Activated CD8-positive, alpha-beta memory T cell treated with anti-CD3 and anti-CD28 coated beads, Interleukin-2, amount 10 ng/mL, durations not matched to agents 7 days and 5 days (primary cell): ENCODE measurements around the gene DEFB127. TPM values are rescaled to one million over a fixed set of nuclear protein-coding genes. Genes with fewer than 3 reads are reported as not detected.
"Not testable (repeated sequence)": the region's sequence is repeated elsewhere in the genome, so short reads cannot be mapped to it uniquely, and the experiment has no call there.

Experiments
- ATAC-seq: fragments of 150-1000 bp; cut with Tn5 transposase; one replicate; pipeline ENCODE4 v1.10.0; 2021; ENCODE audit warnings: moderate library complexity
- CTCF ChIA-PET: fragments of 350-600 bp; sonication (Branson Sonifier 250); formaldehyde crosslinking; loops from one replicate; lab custom pipeline; 2021; ENCODE audit warnings: antibody characterized with exemption; lab: Charles Lee
- DNase-seq: peaks from one replicate; pipeline ENCODE4 v3.0.0-alpha.2; 2020
- H3K27ac Mint-ChIP-seq: one replicate; pipeline ENCODE4 v1.8.0; 2021; ENCODE audit warnings: mild to moderate bottlenecking, mixed read lengths
- H3K27me3 Mint-ChIP-seq: one replicate; pipeline ENCODE4 v1.8.0; 2021; ENCODE audit warnings: mixed read lengths
- H3K36me3 Mint-ChIP-seq: one replicate; pipeline ENCODE4 v1.8.0; 2021; ENCODE audit warnings: mild to moderate bottlenecking, mixed read lengths
- H3K4me1 Mint-ChIP-seq: one replicate; pipeline ENCODE4 v1.8.0; 2021; ENCODE audit warnings: mixed read lengths
- H3K4me3 Mint-ChIP-seq: one replicate; pipeline ENCODE4 v1.8.0; 2021; ENCODE audit warnings: mild to moderate bottlenecking, moderate library complexity, mixed read lengths
- H3K9me3 Mint-ChIP-seq: one replicate; pipeline ENCODE4 v1.8.0; 2022; ENCODE audit warnings: low read depth, mixed read lengths
- total RNA-seq, 2 experiments: library from RNA; stranded (reverse); gene quantifications; one replicate each; pipeline ENCODE4 v1.2.3, GENCODE V29; 2021

Gene DEFB127
- total RNA-seq, 2 experiments from 2014 or later, result not detected

- CTCF ChIA-PET, result no interaction called here
- Mint-ChIP-seq H3K9me3 (no peaks in the 10 kb centered on the region), H3K27me3 (peaks cover 34% of the 10 kb centered on the region), H3K27ac (no peak overlapping the region), H3K36me3 (no peaks in the 10 kb centered on the region), H3K4me3 (no peak overlapping the region), H3K4me1 (no peaks in the 10 kb centered on the region)
- ATAC-seq (no peak), DNase-seq (no peak)
Measured at GRCh38 chr20:199996-200395, 42.7 kb downstream of the DEFB127 start.

GRCh38 chr20:203630-204029, 46.4 kb downstream of the DEFB127 start:
- H3K27ac Mint-ChIP-seq, ATAC-seq, H3K4me3 Mint-ChIP-seq, H3K36me3 Mint-ChIP-seq, H3K9me3 Mint-ChIP-seq, DNase-seq, CTCF ChIA-PET, H3K4me1 Mint-ChIP-seq: not testable (repeated sequence)
- peaks cover 22% of the 10 kb centered on the region for H3K27me3 Mint-ChIP-seq

Other genes starting within 250 kb of the DEFB127 start
- not detected for gene DEFB125, start 69.8 kb upstream of the DEFB127 start, total RNA-seq
- gene DEFB126, start 14.9 kb upstream of the DEFB127 start, total RNA-seq, result not detected
- gene DEFB128, start 32.3 kb downstream of the DEFB127 start, total RNA-seq, result not detected
- gene DEFB129, start 69.8 kb downstream of the DEFB127 start, total RNA-seq, result not detected
- gene DEFB132, start 100.3 kb downstream of the DEFB127 start, total RNA-seq, result not detected
- 1 to 10 TPM; 7.5 to 8.2 TPM for gene C20orf96, start 133.3 kb downstream of the DEFB127 start, total RNA-seq
- 10 to 100 TPM; 27.4 to 28.2 TPM for gene ZCCHC3, start 140.1 kb downstream of the DEFB127 start, total RNA-seq
- 1 to 10 TPM; 5.7 to 6.3 TPM for gene SOX12, start 168.1 kb downstream of the DEFB127 start, total RNA-seq
- 1 to 10 TPM; 2.9 to 5.0 TPM for gene NRSN2, start 189.7 kb downstream of the DEFB127 start, total RNA-seq
- gene TRIB3, start 223.3 kb downstream of the DEFB127 start, total RNA-seq, result 10 to 100 TPM; 22.4 to 25.4 TPM